Gastrocnemius medialis (tissue), 4 donors: ENCODE results near the gene SUCLG2.

Experiments used
- CTCF ChIP-seq, 5 experiments: fragments of 450-650 bp in 3 of 5; fragments of 200-600 bp in 2 of 5; sonication (generic) in 2 of 5; IDR thresholded peaks in 4 of 5; conservative IDR thresholded peaks in 1 of 5; 1 replicate in 4 of 5; 2 replicates in 1 of 5; pipeline ENCODE4 v1.5.1; 2016 to 2019; ENCODE audit warnings: antibody characterized with exemption in 5 of 5, mild to moderate bottlenecking in 3 of 5, moderate library complexity in 3 of 5
- POLR2A ChIP-seq, 2 donors: fragments of 450-650 bp; IDR thresholded peaks; one replicate each; pipeline ENCODE4 v1.6.1; 2017; ENCODE audit warnings: antibody characterized with exemption in 2 of 2, mild to moderate bottlenecking in 2 of 2, moderate library complexity in 2 of 2

GRCh38 chr3:67622652-67623051, 31.8 kb downstream of the SUCLG2 start:
- TF ChIP-seq CTCF (IDR thresholded peaks at IDR 0.05 in 4 of 5, conservative IDR thresholded peaks at IDR 0.05 in 1 of 5) (no peak), POLR2A (IDR thresholded peaks at IDR 0.05) (no peak)
